ENCODE results near the gene ACP3. TPM values are rescaled to one million over a fixed set of nuclear protein-coding genes. Genes with fewer than 3 reads are reported as not detected.

Gene ACP3
- polyA plus RNA-seq, 12 donors = 0.28 to 19.2 (median 0.59) TPM; not detected in 2

DNA sequence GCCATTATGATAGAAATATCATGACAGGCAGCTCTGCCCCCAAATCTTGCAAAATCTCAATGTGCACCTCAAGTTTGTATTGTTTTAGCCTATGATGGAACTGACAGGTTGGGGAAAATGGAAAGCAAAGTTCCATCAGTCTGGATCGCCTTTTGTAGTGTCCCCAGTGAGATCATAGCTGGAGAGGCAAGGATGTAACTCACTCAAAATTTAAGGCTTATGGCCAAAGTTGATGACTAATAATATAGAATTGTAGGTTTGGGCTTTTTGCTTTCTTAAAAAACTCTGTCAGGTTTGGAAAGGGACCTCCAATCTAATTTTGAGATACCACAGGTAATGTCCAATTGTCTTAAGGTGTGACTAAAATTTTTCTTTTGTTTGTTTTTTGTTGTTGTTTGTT, 1.4 kb upstream of the ACP3 start:
- no peak for DNase-seq

DNA sequence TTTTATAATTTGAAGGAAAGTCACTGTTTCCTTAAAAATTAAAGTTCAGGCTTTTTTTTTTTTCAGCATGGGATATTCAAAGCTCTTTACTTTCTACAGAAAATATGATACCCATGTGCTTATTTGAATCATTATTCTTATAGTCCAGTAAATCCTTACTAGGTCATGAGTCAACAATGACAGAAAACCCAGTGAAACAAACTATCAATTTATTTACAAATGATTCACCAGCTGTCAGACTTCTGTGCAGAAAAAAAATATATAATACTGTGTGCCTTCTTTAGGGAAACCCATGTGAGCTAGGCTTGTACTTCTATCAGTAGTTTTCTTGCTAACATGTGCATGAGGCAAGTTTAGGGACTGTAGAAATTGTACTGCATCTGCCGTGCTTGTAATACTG, 1.2 kb downstream of the ACP3 start:
- no peak for DNase-seq

DNA sequence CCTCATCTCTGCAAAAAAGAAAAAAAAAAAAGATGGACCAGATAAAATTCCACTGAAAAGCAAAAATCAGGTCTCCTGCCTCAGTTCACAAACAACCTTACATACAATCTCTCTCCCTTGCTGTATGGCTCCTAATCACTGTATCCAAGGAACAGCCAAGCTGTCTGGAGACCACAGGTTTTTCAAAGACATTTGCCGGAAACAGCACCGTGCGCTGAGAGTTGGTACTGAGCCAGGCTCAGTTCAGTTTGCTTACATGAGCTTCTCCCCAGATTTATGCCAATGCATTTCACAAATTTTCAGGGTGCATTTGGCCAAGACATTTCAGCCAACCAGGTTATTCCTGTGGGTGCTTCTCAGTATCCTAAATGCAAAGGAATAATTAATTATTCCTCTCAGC, 4.1 kb downstream of the ACP3 start:
- no peak for DNase-seq

DNA sequence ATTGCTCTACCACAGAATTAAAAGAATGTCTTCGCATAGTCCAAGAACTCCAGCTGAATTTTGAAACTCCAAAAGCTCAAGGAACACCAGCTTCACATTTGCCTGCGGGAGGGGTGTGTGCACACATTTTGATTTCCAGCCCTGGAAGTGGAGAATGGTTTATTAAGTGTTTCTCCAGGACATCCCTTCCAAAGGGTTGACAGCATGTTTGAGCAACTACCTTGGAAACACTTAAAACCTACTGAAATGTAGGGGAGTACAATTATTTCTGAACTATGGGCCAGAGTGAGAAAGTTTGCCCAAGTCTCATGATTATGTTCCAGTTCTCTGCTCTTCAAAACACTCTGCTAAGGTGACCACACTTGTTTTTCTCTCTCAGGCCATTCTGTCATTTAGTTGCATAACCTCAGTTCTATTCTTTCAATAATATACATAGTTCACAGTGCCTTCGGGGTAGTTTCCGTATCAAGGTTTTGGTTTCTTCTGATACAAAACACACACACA, 7.9 kb downstream of the ACP3 start:
- peak; percentile 33 for DNase-seq

DNA sequence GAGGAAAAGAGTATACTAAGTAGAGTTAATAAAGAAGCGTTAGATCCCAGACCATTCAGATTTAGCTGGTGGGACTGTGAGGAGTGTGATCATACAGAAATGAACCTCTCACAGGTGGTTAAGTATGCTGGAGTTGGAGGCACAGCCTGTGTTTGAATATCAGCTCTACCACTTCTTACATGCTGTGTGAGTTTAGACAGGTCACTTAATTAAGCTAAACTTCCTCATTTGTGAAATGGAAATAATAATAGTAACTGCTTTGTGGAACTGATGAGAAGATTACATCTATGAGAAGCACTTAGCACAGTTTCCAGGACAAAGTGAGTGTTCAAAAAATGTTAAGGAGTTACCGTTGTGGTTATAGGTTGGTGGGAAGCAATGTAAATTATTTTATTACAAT, 8.4 kb downstream of the ACP3 start:
- DNase-seq = no peak

DNA sequence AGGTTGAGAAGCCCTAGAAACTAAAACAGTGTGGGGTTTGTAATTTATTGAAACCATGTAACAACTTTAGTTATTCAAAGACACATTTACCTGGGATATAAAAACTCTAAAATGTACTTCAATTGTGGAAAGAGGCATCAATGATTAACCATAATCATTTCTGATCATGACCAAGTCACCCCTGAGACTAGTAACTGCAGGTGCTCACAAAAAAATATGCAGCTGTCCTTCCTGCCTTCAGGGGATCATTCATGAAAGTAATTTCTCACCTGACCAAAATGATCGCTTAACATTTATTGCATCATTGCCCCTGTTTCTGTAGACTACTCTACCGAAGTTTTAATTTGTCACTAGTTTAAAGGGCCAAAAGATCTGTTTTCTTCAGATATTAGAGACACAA, 9.0 kb downstream of the ACP3 start:
- DNase-seq = no peak

DNA sequence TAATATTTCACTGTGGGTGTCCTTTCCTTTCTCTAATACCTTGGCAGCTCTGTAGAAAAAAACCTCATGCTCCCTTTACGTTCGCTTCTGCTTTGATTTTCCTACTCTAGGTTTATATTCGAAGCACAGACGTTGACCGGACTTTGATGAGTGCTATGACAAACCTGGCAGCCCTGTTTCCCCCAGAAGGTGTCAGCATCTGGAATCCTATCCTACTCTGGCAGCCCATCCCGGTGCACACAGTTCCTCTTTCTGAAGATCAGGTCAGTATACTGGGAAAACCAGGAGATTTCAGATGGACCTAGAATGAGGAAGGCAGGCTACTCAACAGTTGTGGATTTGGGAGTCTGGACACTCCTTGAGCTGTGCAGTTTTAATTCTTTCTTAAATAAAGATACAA, 14.9 kb downstream of the ACP3 start:
- DNase-seq = no peak

DNA sequence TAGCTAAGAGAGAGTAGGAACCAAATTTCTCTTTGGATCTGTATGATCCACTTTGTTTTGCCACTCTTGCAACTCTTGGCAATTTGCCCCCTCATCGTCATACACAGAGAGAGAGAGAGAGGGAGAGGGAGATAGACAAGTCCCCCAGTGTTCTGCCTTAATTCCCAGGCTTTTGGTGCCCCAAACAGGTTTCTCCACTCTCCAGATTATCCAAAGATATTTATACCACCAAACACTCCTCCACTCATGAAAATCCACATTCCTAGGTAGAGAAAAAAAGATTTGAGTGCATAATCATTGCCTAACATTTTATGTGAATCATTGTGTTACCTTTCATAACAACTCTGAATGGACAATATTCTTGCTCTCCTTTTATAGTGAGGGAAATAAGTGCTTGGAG, 15.3 kb downstream of the ACP3 start:
- no peak for DNase-seq

DNA sequence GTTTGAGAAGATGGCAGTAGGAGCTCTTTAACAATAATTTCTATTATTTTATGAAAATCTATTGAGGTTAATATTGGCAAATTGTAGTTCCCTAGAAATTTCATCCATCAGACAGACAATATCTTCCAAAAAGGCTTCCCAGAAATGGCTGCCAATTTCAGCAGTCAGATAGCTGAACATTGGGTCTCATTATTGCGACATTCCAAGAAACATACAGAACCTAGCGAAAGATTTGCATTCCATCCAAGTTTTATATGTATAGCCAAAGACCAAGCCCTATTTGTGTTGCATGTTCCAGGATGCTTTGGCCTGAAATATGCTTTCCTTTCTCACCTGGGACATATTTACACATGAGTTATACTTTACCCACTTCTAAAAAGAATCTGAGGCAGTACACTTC, 24.5 kb downstream of the ACP3 start:
- no peak for DNase-seq

DNA sequence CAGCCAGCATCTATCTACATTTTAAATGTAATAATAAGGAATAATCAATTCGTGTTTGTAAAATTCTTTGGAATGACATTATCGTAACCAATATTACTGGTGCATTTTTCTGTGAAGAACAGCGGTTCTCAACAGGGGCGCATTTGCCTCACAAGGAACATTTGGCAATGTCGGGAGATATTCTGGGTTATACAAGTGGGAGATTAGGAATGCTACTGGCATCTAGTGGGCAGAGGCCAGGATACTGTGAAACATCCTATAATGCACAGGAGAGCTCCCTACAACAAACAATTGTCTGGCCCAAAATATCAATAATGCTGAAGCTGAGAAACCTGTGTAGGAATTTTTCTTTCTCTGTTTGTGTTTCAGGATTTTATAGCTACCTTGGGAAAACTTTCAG, 25.0 kb downstream of the ACP3 start:
- no peak for DNase-seq

DNA sequence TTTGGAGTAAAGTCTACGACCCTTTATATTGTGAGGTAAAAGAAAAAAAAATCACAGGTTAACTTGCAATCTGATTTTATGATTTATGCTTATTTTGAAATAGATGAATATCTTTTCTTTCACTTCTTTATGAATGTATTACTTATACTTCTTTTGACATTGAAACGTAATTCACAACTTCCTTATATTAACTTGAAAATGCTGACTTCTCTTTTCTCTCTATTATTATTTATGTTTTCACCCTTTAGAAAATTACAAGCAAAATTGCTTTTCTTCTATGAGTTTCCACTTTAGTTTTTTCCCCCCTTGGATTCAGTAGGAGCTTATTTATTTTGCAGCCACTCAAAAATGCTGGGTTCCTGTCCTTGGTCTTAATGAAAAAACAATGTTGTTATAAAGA, 25.4 kb downstream of the ACP3 start:
- no peak for DNase-seq

DNA sequence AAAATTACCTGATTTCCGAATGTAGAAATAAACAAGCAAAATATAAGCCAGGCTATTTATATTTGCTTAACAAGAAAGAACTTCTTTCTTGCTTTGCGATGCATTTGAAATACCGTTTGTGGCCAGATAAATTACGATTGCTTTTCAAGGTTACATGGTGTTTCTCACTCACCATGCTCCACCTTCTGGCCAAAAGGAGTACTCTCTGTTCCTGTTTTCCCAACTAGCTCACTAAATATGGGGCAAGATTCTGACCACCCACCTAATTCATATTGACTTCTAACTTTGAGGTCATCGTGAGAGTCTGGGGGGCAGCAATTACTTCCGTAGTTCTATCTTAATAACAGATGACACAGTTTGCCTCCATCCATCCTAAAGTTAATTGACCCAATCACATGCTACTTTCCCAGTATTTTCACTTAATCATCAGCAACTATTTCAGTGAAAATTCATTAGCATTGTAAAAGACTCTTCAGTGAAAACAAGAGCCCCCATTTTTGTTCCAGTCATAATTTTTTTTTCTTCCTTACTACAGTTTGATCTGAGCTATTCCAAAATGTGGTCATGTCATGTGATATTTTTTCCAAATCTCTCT, 25.9 kb downstream of the ACP3 start:
- peak; percentile 64 for DNase-seq

DNA sequence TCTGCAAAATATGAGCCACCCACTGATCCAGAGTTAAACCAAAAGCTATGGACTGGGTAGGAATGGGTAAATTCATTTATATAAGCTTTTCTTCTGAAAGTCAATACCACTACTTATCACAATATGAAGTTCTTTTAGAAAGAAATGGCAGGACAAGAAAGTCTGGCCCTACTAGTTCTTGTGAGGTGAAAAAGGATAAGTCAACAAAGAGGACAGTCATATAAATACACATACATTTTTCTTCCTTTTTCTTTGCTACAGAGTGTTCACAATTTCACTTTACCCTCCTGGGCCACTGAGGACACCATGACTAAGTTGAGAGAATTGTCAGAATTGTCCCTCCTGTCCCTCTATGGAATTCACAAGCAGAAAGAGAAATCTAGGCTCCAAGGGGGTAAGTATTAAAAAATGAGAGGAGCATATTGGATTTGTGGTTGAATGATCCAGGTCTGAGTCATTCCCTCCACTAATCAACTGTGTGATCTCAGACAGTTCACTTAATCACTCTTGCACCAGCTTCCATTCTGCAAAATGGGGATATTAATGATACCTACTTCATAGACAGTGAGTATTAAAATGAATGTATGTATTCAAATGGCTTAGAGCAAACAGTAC, 27.6 kb downstream of the ACP3 start:
- DNase-seq = no peak

DNA sequence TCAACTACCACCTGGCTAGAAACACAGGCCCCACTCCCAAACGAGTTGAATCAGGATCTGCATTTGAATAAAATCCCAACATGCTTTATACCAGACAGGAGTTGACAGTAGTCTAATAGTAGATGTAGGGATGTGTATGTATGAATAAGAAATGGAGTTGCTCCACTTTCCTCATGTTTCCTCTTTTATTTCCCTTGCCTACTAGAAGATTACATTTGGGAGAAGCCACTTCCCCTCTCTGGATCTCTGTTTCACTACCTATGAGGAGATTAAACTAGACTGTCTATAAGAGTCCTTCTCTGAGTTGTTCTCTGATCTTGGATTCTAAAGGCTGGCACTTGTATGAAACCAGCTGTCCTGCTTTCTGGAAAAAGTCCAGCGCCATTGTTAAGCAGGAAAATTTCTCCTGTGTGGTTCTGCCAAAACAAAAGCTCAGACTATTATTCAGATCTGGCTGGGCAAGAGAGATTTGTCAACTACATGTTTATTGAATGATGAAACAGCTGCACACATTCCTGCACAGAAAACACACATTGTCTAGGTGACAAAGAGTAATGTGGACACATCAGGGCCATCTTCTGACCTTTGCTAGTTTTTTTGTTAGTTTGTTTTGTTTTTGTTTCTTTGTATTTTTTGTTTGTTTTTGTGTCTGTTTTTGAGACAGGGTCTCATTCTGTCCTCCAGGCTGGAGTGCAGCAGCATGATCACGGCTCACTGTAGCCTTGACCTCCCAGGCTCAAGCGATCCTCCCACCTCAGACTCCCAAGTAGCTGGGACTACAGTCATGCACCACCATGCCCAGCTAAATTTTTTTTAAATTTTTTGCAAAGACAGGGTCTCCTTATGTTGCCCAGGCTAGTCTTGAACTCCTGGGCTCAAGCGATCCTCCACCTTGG, 29.9 kb downstream of the ACP3 start:
- DNase-seq = peak; percentile 18

DNA sequence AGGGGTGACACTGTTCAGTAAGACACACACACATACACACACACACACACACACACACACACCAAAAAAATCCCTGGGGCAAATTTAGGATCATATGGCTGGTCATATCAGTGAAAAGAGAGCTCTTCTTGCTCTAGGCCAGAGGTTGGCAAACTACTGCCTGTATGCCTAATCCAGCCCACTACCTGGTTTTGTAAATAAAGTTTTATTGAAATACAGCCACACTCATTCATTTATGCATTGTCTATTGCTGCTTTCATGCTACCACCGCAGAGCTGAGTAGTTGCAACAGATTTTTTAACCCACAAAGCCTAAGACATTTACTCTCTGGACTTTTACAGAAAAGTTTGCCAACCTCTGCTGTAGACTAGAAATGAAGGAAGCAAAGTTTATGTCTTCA, 30.6 kb downstream of the ACP3 start:
- no peak for DNase-seq

DNA sequence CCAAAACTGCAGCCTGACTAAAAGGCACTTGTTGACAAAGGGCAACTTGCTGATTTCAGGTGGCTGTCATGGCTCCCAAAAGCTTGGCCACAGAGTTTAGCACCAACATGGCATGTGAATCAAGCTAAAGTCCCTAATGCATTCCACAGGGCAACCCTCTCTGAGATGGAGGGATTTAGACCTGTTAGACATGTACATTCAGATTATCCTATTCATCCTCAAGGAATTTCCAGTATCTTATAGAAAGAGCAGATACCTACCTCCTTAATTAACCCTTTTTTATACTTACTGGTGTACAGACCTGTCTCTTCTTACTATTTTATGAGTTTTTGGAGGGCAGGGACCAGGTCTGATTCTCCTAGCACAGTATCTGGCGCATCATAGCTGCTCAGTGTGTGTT, 31.3 kb downstream of the ACP3 start:
- DNase-seq = no peak

DNA sequence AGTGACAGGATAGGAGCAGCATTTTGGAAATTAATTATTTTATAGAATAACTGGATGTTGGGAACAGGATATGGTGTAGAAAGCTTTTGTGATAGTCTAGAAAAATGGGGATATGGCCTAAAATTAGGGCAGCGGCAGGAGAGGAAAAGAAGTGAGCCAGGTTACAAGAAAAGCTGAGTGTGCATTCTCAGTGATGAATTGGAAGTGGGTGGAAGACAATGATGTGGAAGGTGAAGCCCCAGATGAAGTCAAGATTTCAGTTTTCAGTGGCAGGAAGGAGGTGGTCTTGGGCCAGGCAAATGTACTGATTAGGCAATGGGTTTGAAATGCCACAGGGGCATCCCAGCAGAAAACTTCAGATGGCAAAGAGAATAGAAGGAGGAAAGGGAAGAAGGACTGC, 33.6 kb downstream of the ACP3 start:
- no peak for DNase-seq

DNA sequence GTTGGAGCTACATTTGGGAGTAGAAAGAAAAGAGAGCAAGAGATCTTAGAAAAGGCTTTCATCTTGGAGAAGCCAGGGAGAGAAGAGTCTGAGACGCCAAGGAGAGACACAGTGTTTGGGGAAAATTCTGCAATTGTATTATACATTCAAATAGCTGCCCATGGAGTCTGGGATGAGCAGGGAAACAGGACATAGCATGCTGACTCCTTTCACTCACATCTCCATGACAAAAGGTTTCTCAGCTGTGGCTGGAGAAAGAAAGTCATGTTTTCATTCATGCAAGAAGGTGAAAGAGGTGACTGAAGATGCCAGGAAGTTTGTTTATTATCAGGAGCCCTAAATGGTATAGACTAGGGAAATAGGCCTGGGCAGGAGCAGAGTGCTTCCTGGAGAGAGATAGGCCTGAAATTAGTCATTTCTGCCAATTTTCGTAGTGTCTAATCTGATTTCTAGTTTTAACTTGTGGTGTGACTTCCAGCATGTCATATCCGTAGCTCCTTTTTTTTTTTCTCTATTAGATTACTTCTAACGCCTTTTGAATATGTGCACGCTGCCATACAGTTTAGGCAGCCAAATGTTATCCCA, 34.1 kb downstream of the ACP3 start:
- no peak for DNase-seq

DNA sequence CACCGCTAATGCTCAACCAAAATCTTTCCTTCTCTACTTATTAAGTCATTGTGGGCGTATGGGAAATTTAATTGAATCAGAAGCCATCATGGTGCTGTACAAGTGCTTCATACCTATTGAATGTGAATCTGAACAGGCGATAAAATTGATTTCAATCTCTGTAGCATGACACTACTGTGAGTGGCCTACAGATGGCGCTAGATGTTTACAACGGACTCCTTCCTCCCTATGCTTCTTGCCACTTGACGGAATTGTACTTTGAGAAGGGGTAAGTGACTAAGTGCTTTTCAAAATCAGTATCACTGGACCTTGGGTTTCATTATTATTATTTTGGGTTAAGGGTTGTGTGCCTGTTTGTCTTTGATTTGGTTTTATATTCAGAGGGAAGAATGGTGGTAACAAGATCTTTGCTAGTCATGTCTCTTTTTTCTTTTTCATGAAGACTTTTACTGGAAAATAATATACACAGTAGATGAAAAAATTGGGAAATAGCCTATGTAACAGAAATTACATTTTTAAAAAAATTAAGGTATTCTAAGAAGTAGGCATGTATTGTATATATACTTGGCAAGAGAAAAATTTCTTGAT, 35.4 kb downstream of the ACP3 start:
- DNase-seq = peak; percentile 63

DNA sequence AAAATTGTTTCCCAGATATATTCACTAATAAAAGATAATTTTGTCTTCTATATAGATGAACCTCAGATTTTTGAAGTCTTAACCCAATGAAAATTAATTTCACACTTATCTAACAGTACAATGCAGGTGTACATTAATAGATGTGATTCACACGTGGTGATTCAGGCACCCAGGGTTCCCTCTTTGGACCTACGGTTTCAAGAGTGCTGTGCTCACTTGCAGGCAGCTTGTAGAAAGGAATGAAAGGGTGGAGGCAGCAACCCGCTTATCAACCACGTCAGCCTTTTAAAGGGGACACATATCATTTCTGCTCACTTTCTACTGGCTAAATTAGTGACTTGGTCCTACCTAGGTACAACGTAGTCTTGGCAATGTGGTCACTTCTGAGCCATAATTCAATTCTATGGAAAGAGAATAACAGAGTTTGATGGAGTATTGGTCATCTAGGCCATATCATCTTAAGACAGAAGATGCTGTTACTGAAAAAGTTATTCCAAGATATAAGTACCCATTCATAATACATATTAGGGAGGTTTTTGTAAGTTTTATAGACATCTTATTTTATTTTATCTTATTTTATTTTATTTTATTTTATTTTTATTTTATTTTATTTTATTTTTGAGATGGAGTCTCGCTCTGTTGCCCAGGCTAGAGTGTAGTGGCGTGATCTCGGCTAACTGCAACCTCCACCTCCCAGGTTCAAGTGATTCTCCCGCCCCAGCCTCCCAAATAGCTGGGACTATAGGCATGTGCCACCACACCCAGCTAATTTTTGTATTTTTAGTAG, 37.9 kb downstream of the ACP3 start:
- DNase-seq = no peak

DNA sequence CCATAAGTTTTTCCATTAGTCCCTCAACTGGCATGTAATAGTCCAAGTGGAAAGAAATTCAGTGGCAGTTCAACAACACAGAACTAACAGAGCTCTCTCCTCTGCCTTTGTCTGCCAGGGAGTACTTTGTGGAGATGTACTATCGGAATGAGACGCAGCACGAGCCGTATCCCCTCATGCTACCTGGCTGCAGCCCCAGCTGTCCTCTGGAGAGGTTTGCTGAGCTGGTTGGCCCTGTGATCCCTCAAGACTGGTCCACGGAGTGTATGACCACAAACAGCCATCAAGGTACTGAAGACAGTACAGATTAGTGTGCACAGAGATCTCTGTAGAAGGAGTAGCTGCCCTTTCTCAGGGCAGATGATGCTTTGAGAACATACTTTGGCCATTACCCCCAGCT, 39.4 kb downstream of the ACP3 start:
- DNase-seq = no peak

All from muscle of arm (tissue), 12 donors.